CD4-positive, alpha-beta T cell treated with Interleukin-6 at 100 ng/mL for 8 hours (primary cell): ENCODE measurements around the gene GCH1.

Experiments used
- DNase-seq: peaks from one replicate; pipeline ENCODE4 v3.0.0-alpha.2; 2020; ENCODE audit warnings: mixed read lengths, low spot score

Gene GCH1

GRCh38 chr14:54797556-54797955, 105.1 kb downstream of the GCH1 start:
- no peak for DNase-seq

GRCh38 chr14:54796961-54797360, 105.7 kb downstream of the GCH1 start:
- DNase-seq = no peak

- DNase-seq = no peak
These were observed 107.8 kb downstream of the GCH1 start for GRCh38 chr14:54794796-54795195.

GRCh38 chr14:54794159-54794558, 108.5 kb downstream of the GCH1 start:
- DNase-seq = no peak

- no peak for DNase-seq
These were observed 110.3 kb downstream of the GCH1 start for GRCh38 chr14:54792288-54792687.
